Stimulated activated CD4-positive, alpha-beta T cell treated with anti-CD3 and anti-CD28 coated beads, TNF-alpha, amount 100 ng/mL, for 24 hours (primary cell): Measurements from ENCODE around the gene AK1.

Experiments used
- DNase-seq, 3 experiments: peaks; one replicate each; pipeline ENCODE4 v3.0.0-alpha.2; 2020; ENCODE audit warnings: low read depth in 3 of 3

AK1 gene

GRCh38 chr9:127817881-127818434 lies 59.5 kb downstream of the AK1 start:
- no peak for DNase-seq

- DNase-seq, result no peak
Measured at GRCh38 chr9:127816728-127817127, 60.7 kb downstream of the AK1 start.
